Left kidney (tissue), 8 donors: ENCODE data around the gene PSMC6. TPM values are rescaled to one million over a fixed set of nuclear protein-coding genes. Genes with fewer than 3 reads are reported as not detected.

Experiments used
- DNase-seq: peaks from one replicate; pipeline ENCODE4 v3.0.0-alpha.2; 2013
- long read RNA-seq, 8 donors: transcript quantifications; one replicate each; lab custom pipeline, GENCODE V29; 2026
- polyA plus RNA-seq: library from polyadenylated mRNA; unstranded; fragments of 120-200 nt; gene quantifications from one replicate; pipeline ENCODE4 v1.2.1, GENCODE V29; 2013; ENCODE audit not compliant: insufficient read length

The PSMC6 gene
- 184 TPM for polyA plus RNA-seq
- long read RNA-seq, donor 1, transcript PSMC6-201 (14 exons, 2,188 nt): major isoform, 42 of 60 reads
- long read RNA-seq, donor 1, partial matches to known transcripts: 5 of 60 reads
- long read RNA-seq, donor 1, other reads (novel, unspliced or antisense): 5 of 60 reads
- long read RNA-seq, donor 2, transcript PSMC6-201 (14 exons, 2,188 nt): major isoform, 26 of 46 reads
- long read RNA-seq, donor 2, transcript PSMC6-217 (2 exons, 611 nt): minor isoform, 11 of 46 reads
- long read RNA-seq, donor 2, transcript PSMC6-207 (5 exons, 1,037 nt): minor isoform, 6 of 46 reads
- long read RNA-seq, donor 2, partial matches to known transcripts: 0 of 46 reads
- long read RNA-seq, donor 2, other reads (novel, unspliced or antisense): 0 of 46 reads
- long read RNA-seq, donor 3, transcript PSMC6-217 (2 exons, 611 nt): minor isoform, 12 of 61 reads
- long read RNA-seq, donor 3, transcript PSMC6-201 (14 exons, 2,188 nt): major isoform, 33 of 61 reads
- long read RNA-seq, donor 3, partial matches to known transcripts: 10 of 61 reads
- long read RNA-seq, donor 3, other reads (novel, unspliced or antisense): 0 of 61 reads
- long read RNA-seq, donor 4, partial matches to known transcripts: 12 of 14 reads
- long read RNA-seq, donor 4, other reads (novel, unspliced or antisense): 0 of 14 reads
- long read RNA-seq, donor 5, transcript PSMC6-201 (14 exons, 2,188 nt): major isoform, 96 of 162 reads
- long read RNA-seq, donor 5, transcript PSMC6-217 (2 exons, 611 nt): minor isoform, 5 of 162 reads
- long read RNA-seq, donor 5, partial matches to known transcripts: 42 of 162 reads
- long read RNA-seq, donor 5, other reads (novel, unspliced or antisense): 14 of 162 reads
- long read RNA-seq, donor 6, transcript PSMC6-201 (14 exons, 2,188 nt): major isoform, 36 of 69 reads
- long read RNA-seq, donor 6, partial matches to known transcripts: 29 of 69 reads
- long read RNA-seq, donor 6, other reads (novel, unspliced or antisense): 0 of 69 reads
- long read RNA-seq, donor 7, transcript PSMC6-201 (14 exons, 2,188 nt): major isoform, 64 of 122 reads
- long read RNA-seq, donor 7, transcript PSMC6-207 (5 exons, 1,037 nt): minor isoform, 8 of 122 reads
- long read RNA-seq, donor 7, transcript PSMC6-217 (2 exons, 611 nt): minor isoform, 12 of 122 reads
- long read RNA-seq, donor 7, partial matches to known transcripts: 31 of 122 reads
- long read RNA-seq, donor 7, other reads (novel, unspliced or antisense): 0 of 122 reads
- long read RNA-seq, donor 8, transcript PSMC6-201 (14 exons, 2,188 nt): major isoform, 18 of 38 reads
- long read RNA-seq, donor 8, partial matches to known transcripts: 15 of 38 reads
- long read RNA-seq, donor 8, other reads (novel, unspliced or antisense): 0 of 38 reads

DNA sequence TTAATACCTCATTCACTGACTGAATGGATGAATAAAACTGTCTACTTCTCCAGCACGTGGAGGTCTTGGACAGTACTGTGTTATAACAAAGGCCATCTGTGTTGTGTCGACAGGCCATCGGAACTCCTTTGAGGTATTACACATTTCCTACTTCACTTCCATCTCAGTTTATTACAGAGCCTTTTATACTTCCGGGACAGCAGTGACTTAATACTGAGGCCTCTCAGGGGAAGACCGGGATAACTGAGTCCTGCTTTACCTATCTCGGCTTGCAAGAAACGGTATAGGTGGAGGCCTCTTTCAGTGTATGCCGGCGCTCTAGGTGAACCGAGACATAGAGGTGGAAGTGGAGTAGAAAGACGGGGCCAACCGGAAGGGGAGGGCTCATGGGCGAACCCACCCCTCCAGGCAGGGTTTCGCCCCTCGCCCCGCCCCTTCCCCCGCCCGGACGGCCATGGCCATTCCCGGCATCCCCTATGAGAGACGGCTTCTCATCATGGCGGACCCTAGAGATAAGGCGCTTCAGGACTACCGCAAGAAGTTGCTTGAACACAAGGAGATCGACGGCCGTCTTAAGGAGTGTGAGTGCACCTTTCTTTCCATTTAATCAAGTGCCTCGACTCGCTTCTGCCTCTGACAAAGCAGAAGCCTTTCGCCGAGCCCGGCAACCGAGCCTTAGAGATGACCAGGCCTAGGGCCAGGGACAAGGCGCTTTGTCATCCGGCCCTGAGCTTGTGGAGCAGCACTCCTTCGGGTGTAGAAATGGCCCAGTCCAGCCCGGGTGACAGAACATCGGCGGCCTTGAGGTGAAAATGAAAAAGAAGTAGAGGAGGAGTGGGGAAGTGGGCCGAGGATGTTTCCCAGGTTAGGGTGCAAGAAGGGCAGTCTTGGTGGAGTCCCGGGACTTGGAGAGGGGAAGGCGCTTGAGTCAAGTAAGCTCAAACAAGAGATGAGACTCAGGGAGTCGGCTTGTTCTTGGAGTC is at the start of gene PSMC6:
Gene PSMC6, plus strand, starts transcription at position 477 of the 983 bp plus-strand sequence. Its CDS starts 20 bp downstream, at position 497.
- peak; percentile 94 for DNase-seq

DNA sequence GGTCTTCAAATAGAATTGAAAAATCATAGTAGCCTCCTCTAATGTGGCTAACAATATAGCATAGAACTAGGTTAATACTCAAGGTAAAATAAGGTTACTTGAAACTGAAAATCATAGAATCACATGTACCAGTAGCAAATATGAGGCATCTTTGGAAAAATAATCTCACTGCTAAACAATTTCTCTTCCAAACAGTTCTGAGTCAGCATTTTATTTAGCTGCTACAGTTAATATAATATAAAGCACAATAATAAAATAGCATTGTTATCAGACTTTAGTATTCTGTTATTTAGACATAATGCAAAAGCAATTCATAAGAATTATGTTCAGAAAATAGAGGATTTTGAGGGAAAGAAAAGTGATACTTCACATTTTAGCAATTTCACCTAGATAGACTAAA is 46.7 kb upstream of the PSMC6 start:
- DNase-seq: no peak

DNA sequence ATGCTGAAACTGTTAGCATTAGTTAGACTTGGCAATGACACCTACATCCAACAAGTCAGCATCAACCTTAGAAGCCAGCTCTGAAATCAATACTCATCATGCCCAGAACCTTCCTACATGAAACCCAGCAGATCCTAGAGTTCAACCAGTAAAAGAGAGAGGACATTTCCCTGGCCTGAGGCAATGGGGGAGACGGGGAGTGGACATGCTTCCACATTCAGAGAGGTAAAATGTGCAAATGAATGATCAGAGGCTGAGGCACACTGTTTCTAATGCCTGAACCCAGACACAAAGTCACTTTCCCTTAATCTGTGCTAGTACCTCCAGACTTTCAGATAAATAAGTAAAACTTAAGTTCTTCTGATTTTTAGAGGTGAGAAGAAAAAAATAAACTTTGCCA is 46.2 kb upstream of the PSMC6 start:
- no peak for DNase-seq

DNA sequence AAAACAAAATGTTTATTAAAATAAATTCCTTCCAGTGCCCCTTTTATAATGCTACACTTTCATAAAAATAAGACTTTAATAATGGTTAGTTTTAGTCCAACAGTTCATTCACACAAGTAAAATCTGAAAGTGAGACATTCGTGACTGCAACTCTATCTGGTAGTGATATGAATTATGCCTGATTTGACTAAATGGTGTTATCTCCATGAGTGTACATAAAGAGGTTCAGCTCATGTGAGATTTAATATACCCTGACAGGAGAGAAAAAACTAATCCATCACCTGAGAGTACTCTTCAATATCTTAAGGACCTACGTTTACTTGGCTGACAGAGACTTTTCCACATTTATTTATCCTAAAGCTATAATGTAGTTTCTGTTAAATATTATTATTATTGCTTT is 45.7 kb upstream of the PSMC6 start:
- DNase-seq: no peak

DNA sequence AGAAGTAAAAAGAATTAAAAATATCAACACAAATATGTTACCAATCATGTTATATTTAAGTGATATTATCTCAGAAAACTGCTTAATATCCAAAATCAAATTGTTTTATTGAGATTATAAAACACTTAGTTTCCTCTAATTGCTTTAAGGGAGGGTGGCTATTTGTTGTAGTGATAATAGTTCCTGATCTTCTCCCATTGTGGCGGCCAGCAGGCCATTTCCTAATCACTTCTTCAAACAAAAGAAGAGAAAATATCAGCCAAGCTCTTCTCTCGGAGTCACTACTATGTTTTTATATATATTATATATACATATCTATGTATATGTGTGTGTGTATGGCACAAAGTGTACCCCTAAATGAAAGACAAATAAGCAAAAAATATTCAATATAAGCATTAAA is 43.1 kb upstream of the PSMC6 start:
- DNase-seq: no peak

DNA sequence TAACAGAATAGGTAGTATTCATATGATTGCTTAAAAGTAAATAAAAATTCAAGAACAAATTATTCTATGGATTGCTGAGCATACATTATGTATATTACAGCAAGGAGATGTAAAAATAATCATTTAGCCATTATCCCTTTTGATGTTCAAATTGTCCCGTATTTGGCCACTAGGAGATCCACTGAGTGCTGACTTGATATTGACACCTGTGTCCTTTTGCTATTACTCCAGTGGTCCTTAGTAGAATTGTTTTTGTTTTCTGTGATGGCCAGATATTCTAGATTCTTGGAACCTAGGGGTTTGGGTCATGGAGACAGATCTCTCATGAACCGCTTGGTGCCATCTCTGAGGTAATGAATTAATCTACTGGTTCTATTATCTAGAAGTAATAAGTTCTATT is 28.4 kb upstream of the PSMC6 start:
- no peak for DNase-seq

DNA sequence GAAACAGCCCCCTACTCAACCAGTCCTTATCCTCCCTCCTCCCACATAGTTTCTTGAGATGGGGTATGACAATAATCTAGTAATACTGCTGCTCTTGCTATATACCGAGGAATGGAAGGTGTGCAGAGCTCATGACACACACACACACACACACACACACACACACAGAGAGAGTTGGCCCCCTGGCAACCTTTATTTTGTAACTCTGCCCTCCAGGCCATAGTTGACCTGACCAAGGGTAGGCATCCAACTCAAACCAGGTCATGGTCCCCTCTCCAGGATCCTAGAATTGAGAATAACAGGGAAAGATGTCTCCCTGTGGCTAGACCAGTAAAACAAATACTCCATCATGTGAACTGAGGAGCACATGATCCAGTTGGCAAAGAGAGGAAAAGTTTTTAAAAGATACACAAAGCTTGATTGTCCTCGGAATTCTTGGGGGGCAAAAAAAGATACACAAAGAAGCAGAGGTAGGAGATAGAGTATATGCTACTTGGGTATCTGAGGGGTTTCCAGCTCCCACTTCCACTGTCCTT is 22.9 kb upstream of the PSMC6 start:
- DNase-seq: no peak

DNA sequence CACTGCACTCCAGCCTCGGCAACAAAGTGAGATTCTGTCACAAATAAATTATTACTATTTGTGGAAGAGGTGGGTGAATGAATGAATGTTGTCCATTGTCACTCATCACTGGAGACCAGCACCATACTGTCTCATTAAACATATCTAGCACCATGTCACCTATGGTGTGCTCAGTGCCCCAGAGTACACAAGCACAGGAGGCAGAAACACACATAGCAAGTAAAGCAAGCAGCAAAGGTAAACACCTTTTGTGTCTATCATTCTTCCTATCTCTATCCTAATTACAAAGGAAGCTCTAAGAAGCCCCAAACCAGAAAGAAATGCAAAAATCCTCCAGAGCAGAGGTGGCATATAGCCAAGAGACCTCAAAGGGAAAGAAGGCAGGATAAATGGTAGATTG is 20.8 kb upstream of the PSMC6 start:
- DNase-seq: no peak

DNA sequence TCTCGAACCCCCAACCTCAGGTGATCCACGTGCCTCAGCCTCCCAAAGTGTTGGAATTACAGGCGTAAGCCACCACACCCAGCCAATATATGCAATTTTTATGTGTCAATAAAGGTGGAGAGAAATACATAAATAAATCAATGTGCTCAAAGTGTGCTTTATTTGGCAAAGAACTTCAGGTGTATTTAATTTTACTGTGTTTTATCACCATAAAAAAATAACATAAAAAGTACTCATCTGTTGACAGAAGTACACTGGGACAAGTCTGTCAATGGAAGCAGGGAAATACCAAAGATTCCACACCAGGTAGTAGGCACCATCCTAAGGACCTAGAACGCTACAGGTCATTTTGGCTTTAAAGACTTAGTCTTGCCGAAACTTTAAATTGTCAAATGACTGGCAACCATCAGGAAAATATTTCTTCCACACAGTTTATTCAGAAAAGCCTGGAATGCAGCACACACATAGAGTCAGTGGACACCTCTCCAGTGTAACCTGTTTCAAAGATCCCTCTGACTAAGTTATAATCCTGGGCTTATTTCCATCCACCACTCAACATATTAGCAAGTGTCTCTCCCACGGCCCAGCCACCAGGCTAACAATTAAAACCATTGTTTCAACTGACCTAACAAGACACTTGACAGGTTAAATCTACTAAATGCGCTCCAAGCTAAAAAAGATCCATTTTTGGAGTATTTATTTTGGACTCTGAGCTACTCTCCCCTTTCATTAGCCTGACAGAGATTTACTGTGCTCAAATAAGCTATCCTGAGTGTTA is 15.8 kb upstream of the PSMC6 start:
- DNase-seq: no peak

DNA sequence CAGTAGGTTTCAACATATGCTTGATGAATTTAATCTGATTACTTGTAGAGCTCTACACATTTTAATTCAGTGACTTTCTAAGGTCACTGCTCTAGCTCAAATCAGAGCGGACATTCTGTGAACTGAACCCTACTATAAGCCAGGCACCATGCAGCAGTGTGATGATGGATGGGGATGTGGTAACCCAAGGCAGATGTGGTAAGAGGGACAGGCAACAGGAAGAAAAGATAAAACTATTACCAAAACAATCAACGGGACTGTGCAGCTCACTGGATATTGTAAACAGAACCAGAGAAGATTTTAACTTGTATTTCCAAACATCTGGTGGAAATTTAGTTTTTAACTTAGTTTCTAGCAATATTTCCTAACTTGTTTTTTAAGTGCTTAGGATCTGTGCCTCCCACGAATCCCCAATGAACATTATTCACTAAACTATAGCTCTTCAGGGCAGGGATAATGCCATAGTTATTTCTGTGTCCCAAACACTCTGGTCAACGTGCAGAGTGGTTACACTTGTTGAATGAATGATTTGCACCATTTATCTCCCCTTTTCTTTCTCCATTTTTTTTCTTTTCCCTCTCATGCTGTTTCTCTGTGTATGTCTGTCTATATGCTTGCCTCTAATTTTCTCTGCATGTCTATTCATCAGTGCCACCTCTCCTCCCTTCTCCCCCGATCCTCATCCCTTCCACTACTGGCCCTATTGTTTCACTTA is 14.6 kb upstream of the PSMC6 start:
- no peak for DNase-seq

DNA sequence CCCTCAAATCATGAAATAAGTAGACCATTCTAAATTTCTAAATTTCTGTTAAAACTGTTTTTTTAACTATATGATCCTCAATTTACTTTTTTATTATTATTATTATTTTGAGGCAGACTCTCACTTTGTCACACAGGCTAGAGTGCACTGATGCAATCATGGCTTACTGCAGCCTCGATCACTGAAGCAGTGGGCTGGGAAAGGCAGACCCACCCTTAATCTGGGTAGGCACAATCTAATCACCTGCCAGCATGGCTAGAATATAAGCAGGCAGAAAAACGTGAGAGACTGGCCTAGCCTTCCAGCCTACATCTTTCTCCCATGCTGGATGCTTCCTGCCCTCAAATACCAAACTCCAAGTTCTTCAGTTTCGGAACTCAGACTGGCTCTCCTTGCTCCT is 14.0 kb upstream of the PSMC6 start:
- DNase-seq: no peak

DNA sequence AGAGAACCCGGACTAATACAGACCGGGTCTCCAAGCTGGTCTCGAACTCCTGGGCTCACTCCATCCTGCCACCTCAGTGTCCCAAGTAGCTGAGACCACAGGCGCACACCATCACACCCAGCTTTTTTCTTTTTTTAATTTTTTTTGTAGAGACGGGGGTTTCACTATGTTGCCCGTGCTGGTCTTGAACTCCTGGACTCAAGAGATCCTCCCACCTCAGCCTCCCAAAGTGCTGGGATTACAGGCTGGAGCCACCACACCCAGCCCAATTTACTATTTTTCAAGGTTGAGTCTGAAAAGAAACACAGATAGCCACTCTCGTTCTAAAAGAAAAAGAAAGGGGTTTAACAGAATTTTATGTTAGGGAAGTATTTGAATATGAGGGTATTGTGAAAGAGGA is 13.5 kb upstream of the PSMC6 start:
- DNase-seq: no peak

DNA sequence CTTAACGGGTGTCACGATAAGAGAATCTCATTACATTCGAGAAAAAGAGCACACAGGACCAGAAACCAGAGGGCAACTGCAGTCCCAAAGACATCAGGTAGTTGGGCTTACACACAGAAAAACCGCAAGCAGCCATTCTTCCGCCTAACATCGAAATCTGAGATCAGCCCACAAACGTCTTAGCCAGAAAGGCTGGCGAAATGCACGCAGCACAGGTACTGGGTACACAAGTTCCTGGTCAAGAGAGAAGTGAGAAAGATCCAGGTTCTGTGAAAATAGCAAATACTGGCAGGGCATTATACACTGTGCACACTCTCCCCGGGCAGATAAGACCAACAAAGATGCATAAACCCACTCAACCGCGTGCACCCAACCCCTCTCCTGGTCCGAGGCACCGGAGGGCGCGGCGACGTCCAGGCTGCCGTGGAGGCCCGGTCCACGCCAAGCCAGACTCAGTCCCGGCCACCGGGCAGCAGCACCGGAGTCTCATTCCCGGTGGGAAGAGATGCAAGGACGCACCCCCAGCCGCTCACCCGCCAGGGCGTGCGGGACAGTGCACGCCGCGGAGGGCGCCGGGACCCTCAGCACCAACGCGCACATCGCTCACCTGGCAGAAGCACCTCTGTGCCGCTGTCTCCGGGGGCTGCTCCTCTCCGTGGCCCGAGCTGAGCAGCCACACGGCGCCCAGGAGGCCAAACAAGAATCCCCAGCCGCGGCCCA is 12.1 kb upstream of the PSMC6 start:
- peak; percentile 45 for DNase-seq

DNA sequence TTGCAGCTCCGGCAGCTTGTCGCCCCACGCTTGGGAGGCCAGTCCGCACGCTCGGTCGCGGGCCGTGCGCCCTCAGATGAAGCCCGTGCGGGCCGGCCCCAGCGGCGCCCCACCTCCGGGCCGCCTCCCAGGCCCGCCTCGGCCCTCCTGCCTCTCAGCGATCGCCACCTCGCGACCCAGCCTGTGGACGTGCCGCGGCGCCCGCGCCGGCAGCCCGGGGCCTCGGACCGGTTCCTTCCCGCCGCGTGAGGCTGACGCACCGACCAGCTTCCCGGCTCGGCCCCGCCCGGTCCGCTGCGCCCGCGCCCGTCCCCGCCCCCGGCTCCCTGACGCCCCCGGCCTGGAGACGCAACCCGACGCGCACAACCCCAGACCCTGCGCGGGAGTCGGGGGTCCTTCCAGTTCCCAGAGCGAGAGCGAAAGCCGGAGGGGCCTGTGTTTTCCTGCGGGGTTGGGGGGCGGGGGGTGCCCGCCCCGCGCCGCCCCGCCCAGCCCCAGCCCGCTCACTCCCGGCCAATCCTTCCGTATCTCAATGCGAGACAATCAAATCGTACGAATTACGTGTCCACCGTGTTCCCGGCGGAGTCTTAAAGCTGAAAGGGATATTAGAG is 11.4 kb upstream of the PSMC6 start, which contains the start of gene ERO1A:
Gene ERO1A, minus strand, starts transcription at position 78 of the 611 bp plus-strand sequence. Its CDS starts 77 bp downstream, at position 1.
- peak; percentile 65 for DNase-seq

DNA sequence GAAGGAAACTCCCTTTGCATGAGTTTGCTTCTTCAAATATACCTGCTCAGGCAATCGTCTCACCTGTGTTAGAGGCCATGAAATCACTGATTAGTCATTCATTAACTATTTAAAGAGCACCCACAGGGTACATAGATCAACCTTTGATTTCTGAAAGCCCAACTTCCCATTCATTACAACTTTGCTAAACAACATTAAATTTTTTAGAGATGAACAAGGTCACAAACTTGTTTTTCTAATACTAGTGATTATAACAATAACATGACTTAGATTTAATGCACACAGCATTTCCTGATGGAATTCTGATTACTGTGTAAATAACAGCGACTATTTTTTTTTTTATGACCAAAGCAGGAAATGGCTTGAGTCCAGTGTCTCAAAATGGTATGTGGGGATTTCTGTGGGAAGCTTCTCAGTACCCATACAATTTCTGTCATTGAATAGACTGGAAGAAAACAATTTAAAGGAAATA is 6.3 kb upstream of the PSMC6 start:
- DNase-seq: no peak

DNA sequence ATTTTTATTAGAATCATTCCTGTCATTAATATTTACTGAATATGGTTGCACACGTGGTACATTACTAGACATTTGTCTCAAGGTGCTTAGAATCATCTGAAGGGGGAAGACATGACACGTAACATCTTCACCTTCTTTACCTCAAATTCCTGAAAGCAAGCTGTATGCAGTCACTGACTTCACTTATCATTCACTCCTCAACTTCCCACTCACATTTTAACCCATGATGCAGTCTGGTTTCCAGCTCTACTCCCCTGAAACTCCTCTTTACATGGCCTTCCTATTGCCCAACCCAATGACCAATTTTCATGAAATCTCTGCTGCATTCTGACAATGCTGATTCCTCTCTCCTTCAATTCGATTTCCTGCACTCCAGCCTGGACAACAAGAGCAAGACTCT is 5.8 kb upstream of the PSMC6 start:
- no peak for DNase-seq

DNA sequence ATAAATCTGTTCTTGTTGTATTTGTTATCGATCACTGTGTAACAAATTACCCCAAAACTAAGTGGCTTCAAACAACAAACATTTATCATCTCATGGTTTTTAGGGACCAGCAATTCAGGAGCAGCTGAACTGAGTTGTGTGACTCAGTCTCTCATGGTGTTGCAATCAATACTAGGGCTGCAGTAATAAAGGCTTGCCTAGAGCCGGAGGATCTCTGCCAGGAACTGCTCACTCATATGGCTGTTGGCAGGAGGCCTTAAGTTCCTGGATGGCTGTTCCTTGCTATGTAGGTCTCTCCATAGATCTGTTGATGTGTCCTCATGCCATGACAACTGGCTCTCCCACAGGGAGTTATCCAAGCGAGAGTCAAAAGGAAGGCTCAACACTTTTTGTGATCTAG is 3.8 kb upstream of the PSMC6 start:
- no peak for DNase-seq

DNA sequence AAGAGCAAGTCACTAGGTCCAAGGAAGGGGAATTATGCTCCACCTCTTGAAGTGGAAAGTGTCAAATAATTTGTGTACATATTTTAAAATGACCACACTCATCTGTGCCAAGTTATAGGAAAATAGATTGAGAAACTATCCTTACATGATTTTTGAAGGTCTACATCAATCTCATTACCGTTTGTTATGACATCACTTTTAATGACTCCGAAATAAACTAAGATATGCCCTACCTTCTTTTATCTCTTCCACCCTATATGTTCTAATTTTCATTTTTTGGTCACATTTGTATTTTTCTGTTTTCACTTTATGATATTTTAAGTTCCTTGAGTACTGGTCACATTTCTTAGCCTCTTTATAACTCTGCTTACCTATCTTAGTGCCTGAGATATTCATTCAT is 3.3 kb upstream of the PSMC6 start:
- no peak for DNase-seq
